Ecto neural progenitor cell (in vitro differentiated cells): ENCODE data around the gene ACOT6.
"Not testable (repeated sequence)": the region's sequence is repeated elsewhere in the genome, so short reads cannot be mapped to it uniquely, and the experiment has no call there.

Experiments
- DNase-seq: peaks from one replicate; pipeline ENCODE4 v3.0.0-alpha.2; 2018; ENCODE audit warnings: low spot score

The ACOT6 gene

DNA sequence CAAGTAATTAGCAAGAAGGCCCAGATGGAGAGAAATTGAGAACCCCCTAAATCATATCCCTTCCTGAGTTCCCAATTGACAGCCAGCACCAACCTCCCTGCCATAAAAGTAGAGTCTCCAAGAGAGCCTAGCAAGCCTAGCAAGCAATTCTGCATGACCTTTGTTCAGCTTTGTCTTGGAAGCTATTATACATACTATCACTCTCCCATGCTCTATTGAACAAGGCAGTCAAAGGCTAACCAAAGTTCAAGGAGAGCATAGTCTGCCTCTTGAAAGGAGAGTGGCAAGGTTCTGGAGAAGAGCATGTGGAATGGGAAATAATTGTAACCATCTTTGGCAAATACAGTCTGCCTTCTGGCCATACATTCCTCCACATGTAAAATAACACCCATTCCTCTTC lies 12.8 kb upstream of the ACOT6 start:
- DNase-seq = no peak

DNA sequence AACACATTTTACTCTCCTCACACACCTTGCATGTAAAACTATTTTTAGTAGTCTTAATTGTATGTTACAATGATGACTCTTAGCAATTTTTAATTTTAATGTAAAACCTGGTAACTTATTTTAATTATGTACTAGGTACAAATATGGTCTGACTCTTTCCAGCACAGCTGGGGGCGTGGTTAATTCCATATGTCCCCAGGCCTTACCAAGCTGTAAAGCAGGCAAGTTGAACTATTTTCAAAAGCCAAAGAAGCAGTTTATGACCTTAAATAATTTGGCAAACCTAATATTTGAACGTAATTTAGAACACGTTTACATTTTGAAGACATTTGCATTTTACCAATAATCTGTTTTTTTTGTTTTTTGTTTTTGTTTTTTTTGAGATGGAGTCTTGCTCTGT lies 9.3 kb upstream of the ACOT6 start:
- no peak for DNase-seq

DNA sequence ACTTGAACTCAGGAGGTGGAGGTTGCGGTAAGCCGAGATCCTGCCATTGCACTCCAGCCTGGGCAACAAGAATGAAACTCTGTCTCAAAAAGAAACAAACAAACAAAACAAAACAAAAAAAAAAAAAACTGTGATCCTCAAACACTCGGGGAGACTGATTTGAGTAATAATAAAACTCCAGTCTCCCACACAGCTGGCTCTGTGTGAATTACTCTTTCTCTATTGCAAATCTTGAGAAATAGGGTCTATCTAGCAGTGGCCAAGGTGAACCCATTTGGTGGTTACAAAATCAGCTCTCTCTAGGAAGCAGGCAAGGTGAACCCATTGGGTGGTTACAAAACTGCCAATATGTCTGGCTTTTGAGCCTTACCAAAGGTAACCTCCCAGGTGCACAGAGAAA lies 6.0 kb upstream of the ACOT6 start:
- DNase-seq = no peak

DNA sequence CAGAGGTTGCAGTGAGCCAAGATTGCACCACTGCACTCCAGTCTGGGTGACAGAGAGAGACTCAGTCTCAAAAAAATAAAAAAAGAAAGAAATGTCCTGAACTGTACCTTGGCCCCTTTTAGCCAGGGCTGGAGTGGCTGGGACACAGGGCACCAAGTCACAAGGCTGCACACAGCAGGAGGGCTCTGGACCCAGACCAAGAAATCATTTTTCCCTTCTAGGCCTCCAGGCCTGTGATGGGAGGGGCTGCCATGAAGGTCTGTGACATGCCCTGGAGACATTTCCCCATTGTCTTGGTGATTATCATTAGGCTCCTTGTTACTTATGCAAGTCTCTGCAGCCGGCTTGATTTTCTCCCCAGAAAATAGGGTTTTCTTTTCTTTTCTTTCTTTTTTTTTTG lies 5.1 kb upstream of the ACOT6 start:
- no peak for DNase-seq

DNA sequence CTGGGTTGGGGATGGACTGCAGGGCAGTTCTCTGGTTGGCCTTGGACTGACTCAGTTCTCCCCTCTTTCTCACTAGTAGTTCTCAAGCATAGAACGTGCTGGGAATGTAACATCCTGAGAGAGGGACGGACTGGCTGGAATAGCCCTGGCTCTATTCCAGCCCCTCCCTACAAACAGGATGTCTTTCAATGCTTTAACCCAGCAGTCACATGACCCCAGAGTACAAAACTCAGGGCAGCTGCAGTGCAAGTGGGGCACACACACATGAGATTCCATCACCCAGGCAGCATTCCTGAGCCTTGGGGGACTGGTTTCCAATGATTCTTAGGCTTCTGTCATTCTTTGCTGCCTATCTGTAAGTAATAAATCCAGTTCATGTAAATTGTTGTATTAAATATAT lies 1.6 kb upstream of the ACOT6 start:
- no peak for DNase-seq

DNA sequence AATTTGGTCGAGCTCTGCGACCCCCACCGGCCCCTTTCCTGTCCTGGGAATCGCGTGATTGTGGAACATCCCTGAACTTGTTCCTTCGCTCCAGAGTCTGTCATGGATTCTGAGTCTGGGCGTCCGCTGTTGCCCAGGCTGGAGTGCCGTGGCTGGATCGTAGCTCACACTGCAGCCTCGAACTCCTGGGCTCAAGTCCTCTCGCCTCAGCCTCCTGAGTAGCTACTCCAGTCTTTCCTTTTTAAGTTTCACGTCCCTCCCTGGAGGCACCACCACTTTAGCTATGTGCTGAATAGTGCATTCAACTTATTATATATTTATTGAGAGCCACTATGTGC lies 698 bp downstream of the ACOT6 start:
- no peak for DNase-seq

DNA sequence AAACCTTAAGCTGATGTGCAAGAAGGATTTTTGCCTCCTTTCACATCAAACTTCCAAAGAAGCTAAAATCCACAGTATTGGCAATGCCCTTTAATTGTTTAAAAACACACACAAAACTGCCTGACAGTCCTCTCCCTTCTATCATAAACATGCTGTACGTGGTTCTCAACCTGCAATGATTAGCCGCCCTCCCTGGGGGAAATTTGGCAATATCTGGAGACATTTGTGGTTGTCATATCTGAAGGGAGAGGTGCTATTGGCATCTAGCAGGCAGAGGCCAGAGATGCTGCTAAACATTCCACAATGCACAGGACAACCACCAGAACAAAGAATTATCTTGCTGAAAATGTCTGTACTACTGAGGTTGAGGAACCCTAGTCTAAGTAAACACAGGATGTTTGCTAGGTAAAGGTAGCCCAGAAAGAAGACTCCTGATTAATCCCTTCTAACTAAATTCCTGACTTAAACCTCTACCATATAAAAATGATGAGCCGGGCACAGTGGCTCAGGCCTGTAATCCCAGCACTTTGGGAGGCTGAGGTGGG lies 1.2 kb downstream of the ACOT6 start:
- no peak for DNase-seq

DNA sequence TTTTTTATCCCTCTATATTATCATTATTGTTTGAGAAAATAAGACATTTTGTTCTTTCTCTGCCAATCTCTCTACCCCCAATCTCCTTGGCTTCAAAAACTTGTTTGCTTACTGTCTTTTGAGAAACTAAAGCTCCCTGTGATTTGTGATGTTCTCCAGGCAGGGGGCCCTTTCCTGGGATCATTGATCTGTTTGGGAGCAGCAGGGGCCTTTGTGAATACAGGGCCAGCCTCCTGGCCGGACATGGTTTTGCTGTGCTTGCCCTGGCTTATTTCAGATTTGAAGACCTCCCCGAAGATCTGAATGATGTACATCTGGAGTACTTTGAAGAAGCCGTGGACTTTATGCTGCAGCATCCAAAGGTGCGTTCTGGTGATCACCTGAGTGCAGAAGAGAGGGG lies 4.5 kb downstream of the ACOT6 start:
- no peak for DNase-seq

DNA sequence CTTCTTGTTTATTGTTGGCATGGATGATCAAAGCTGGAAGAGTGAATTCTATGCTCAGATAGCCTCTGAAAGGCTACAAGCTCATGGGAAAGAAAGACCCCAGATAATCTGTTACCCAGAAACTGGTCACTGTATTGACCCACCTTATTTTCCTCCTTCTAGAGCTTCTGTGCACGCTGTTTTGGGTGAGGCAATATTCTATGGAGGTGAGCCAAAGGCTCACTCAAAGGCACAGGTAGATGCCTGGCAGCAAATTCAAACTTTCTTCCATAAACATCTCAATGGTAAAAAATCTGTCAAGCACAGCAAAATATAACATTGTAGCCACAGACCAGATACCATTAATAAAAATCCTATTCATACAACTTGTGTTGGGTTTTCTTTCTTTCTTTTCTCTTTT lies 7.2 kb downstream of the ACOT6 start:
- no peak for DNase-seq

DNA sequence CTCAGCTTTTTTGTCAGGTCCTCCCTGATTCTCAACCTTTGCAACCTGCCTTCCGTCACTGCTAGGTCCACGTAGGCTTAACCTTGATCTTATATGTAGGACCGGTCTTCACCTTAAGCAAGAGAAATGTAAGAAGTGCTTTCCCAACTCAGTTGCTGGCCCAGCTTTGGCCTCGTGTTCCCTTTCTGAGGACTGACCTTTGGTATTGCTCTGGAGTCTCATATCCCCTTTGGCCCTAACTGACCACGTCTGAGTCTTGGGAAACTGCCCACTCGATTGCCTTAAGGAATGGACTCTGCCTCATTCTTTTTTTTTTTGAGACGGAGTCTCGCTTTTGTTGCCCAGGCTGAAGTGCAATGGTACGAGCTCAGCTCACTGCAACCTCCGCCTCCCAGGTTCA lies 8.0 kb downstream of the ACOT6 start:
- DNase-seq = no peak

DNA sequence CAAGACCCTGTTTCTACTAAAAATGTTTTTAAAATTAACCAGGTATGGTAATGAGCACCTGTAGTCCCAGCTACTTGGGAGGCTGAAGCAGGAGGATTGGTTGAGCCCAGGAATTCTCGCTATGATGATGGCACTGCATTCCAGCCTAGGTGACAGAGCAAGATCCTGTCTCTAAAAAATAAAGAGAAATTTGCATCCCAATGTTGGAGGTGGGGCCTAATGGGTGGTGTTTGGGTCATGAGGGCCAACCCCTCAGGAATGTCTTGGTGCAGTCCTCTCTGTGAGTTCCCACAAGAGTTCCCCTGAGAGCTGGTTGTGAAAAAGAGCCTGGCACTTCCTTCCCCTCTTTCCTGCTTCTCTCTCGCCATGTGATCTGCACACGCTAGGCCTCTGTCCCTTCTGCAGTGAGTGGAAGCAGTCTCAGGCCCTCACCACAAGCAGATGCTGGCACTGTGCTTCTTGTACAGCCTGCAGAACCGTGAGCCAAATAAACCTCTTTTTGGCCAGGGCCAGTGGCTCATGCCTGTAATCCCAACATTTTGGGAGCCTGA lies 11.3 kb downstream of the ACOT6 start:
- no peak for DNase-seq

DNA sequence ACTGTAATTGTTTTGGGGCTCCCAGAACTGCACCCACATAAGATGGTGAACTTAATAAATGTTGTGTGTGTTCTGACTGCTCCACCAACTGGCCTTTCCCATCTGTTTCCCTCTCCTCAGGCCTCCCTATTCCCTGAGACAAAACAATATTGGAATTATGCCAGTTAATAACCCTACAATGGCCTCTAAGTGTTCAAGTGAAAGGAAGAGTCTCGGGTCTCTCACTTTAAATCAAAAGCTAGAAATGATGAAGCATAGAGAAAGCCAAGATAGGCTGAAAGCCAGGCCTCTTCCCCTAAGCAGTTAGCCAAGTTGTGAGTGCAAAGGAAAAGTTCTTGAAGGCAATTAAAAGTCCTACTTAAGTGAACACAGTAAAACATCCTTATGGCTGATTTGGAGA lies 13.4 kb downstream of the ACOT6 start:
- DNase-seq = no peak

DNA sequence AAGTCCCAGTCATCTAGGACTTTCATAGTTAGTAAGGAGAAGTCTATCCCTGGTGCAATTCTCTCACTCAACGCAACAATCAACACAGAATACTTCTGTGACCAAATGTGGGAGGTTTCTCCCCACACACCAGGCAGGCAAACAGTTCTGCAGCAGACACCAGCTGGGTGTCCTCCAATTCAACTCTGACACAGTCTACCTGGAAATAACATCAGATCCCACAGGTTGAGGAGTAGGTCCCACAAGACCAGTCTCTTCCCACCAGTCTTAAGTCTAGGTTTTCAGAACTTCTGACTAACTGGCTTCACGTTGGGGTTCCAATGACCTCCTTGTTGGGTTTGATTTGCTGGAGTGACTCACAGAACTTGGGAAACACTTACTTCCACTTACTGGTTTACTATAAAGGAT lies 14.8 kb downstream of the ACOT6 start:
- DNase-seq = no peak

DNA sequence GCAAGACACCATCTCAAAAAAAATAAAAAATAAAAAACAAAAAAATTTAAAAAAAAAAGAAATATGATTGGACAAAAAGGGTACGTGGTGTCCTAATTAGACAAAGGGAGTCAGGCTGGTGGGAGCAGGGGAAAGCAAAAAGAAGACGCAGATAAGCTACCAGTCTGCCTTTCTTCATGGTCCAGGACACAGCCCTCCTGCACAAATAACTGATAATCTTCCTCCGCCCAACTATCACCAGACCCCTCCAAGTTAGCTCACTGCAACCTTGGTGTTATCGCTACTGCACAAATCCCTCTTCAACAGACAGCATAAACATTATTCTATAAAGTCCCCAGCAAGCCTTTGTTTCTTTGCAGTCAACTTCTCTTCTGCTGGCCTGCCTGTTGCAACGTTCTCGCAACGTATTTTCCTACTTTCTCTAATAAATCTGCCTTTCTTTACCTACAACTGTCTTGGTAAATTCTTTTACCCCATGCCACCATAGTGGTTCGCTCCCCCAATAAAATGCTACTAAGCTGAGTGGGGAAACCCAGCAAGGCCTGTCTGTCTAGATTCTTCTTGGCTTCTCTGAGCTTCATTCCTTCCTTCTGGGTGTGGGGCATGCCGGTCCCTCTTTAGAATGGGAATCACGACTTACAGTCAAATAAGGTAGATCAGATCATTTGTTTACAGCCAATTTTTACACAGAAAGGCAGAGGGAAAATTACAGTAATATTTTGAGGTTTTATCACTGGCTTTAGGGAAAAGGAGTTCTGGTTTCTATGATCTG lies 17.9 kb downstream of the ACOT6 start:
- DNase-seq = no peak

DNA sequence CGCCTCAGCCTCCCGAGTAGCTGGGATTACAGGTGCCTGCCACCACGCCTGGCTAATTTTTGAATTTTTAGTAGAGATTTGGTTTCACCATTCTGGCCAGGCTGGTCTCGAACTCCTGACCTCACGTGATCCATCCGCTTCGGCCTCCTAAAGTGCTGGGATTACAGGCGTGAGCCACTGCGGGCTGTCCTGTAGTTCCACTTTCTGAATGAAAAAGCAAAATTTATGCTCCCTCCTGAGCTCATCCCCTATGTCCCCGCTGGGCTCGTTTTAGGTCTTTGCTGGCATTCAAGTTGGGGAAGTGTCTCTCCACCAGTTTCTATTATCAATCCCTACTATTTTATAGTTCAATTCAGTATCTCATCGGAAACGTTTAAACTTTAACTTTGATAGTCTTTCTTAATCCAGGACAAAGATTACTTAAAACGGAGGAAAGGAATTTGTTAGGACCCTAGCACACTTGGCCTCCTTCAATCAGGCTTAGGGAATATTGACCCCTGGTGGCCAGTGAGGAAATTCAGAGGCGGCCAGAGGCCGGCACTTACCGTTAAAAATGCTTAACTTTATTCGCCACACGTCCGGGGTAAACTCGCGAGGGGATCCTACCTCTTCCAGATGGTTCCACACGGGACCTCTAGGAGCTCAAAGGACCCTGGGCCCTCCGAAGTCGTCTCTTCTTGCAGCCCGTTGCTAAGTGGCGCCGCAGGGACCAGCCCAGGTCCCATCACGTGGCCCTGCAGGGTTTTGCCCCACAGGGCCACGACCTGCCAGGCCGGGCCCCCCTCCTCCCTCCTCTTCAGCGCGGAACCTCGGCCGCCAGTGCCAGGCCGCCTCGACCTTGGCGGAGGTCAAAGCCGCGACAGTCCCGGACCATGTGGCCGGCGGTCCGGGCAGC lies 21.0 kb downstream of the ACOT6 start:
- peak; percentile 69 for DNase-seq

DNA sequence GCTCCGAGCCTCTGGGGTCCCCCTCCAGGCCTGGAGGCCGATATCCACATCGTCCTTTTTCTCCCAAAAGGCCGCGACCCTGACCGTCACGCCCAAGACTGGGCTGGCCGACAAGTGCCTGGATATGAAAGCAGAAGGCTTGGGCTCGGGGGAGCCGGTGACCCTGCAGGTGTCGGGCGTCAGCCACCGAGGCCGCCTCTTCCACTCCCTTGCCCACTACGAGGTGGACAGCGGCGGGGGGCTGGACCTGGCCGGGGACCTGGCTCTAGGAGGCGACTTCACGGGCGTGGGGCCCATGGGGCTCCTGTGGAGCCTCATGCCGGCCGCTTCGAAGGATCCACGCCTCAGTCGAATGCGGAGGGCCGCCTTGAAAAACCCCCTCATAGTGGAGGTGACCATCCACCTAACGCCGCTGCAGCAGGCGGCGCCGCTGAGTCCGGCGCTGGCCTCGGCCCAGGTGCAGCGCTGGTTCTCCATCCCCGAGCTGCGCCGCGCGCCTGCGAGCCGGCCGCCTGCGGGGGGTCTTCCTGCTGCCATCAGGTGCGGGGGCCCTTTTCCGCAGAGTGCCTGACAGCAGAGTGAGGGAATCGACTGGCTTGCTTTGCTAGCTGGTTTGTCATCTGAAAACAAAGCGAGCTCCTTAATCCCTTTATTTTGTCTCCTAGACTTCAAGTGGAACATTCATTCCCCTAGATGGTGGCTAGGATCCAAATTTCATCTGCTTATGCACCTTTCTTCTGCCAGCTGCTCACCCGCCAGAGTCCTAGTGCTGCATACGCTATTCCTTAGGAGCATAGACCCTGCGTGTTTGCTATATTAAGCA lies 21.9 kb downstream of the ACOT6 start:
- DNase-seq = peak; percentile 72

DNA sequence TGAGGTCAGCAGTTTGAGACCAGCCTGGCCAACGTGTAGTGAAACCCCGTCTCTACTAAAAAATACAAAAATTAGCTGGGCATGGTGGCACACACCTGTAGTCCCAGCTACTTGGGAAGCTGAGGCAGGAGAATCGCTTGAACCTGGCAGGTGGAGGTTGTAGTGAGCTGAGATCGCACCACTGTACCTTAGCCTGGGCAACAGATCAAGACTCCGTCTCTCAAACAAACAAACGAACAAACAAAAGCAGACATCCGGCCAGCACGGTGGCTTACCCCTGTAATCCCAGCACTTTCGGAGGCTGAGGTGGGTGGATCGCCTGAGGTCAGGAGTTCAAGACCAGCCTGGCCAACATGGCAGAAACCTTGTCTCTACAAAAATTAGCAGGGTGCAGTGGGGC lies 24.0 kb downstream of the ACOT6 start:
- DNase-seq = not testable (repeated sequence)

DNA sequence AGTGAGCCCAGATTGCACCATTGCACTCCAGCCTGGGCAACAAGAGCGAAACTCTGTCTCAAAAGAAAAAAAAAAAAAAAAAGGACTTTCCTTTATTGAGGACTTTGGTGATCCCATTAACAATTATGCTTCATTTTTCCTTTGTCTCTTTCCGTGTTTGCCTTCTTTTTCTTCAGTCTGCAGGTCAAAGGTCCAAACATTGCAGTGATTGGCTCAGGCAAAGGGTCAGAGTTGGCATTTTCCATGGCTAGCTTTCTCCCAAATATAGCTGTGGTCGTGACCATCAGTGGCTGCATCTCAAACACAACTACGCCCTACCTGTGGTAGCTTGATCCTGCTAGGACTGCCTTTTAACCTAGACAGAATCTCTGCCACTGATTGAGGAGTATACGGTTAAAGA lies 25.5 kb downstream of the ACOT6 start:
- no peak for DNase-seq

DNA sequence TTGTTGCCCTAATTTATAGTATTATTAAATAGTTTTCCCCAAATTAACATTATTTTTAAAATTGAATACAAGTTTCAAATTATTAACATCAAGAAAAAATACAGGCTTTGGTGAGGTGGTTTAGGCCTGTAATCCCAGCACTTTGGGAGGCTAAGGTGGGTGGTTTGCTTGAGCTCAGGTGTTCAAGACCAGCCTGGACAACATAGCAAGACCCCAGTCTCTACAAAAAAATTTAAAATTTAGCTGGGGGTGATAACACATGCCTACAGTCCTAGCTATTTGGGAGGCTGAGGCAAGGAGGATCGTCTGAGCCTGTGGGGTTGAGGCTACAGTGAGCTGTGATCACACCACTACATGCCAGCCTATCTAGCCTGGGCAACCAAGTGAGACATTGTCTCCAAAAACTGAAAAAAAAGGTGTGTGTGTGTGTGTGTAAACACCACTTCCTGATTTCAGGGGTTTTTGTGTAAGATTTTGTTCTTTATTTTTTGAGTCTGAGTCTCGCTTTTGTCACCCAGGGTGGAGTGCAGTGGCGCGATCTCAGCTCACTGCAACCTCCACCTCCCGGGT lies 28.6 kb downstream of the ACOT6 start:
- no peak for DNase-seq

DNA sequence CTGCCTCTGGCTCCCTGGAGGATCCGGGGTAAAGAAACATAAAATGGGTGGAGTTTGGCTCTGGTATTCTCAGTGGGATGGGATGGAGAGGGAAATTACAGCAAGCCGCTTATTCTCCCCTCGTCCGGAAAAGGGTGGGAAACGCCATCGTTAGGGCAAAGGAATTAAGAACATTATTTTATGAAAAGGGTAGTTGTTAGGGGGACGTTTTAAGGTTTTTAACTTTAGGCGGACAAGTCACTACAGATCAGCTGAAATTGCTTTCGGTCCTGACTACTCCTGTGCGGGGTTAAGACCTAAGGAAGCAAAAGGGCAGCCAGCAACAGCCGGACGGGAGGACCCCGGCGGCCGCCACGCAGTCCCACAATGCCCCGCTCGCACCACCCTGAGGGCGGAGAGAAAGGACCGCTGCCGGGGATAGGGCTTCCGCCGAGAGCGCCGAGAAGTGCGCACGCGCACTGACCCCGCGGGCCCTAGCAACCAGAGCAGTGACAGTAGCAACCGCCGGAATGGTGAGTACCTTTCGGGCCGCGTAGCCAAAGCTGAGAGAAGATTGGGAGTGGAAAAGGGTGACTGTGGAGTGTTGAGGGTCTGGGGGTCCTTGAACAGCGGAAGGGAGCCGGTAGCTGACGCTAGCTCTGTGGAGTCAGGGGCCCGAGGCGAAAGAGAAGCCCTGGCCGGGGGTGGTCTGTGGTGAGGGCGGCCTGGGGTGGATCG lies 32.4 kb downstream of the ACOT6 start, which contains the start of gene DNAL1:
TSS of gene DNAL1 (plus strand) at position 456 of the 717 bp plus-strand sequence. CDS start at position 510, 54 bp downstream.
- DNase-seq = peak; percentile 96

DNA sequence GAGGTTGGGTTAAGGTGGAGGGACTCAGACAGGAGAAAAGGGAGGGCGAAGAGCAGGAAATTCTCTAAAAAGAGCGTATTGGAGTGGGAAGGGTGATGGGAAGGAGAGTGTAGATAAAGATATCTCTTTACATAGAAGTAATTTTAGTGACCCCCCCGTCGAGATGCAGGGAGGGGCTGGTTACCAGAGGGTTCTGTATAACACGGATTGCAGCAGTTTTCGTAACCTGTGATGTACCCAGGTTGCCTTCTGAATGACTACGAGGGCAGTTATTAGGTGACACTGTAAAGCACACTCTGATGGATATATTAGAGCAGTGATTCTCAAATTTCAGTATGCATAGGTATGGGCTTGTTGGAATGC lies 32.9 kb downstream of the ACOT6 start:
- DNase-seq = no peak
